Stimulated activated naive CD8-positive, alpha-beta T cell treated with anti-CD3 and anti-CD28 coated beads, Interleukin-15, Interleukin-2, amounts not matched to agents 100 ng/mL and 50 ng/mL, for 24 hours (primary cell): ENCODE results near the gene CSNK1G1.
"Not testable (repeated sequence)": the region's sequence is repeated elsewhere in the genome, so short reads cannot be mapped to it uniquely, and the experiment has no call there.

Source experiments
- H3K27ac Mint-ChIP-seq: one replicate; pipeline ENCODE4 v1.8.0; 2021; ENCODE audit warnings: mild to moderate bottlenecking, mixed read lengths
- H3K27me3 Mint-ChIP-seq: one replicate; pipeline ENCODE4 v1.8.0; 2021; ENCODE audit warnings: mixed read lengths
- H3K36me3 Mint-ChIP-seq: one replicate; pipeline ENCODE4 v1.8.0; 2021; ENCODE audit warnings: low read depth, mixed read lengths
- H3K4me1 Mint-ChIP-seq: one replicate; pipeline ENCODE4 v1.8.0; 2021; ENCODE audit warnings: low read depth, mixed read lengths
- H3K4me3 Mint-ChIP-seq: one replicate; pipeline ENCODE4 v1.8.0; 2021; ENCODE audit warnings: mild to moderate bottlenecking, mixed read lengths
- H3K9me3 Mint-ChIP-seq: one replicate; pipeline ENCODE4 v1.8.0; 2021; ENCODE audit warnings: mixed read lengths

Gene CSNK1G1

GRCh38 chr15:64122936-64123351 is 233.0 kb downstream of the CSNK1G1 start:
- Mint-ChIP-seq H3K4me3 (no peak overlapping the region), H3K9me3 (no peaks in the 10 kb centered on the region), H3K27ac (no peak overlapping the region), H3K36me3 (peaks cover 67% of the 10 kb centered on the region), H3K27me3 (no peaks in the 10 kb centered on the region), H3K4me1 (no peaks in the 10 kb centered on the region)

GRCh38 chr15:64122444-64122843 is 233.5 kb downstream of the CSNK1G1 start:
- H3K4me1 Mint-ChIP-seq = no peaks in the 10 kb centered on the region
- H3K27me3 Mint-ChIP-seq = no peaks in the 10 kb centered on the region
- H3K4me3 Mint-ChIP-seq = no peak overlapping the region
- no peak overlapping the region for H3K27ac Mint-ChIP-seq
- H3K36me3 Mint-ChIP-seq = peaks cover 65% of the 10 kb centered on the region
- H3K9me3 Mint-ChIP-seq = no peaks in the 10 kb centered on the region

- Mint-ChIP-seq H3K9me3 (no peaks in the 10 kb centered on the region), H3K27ac (no peak overlapping the region), H3K27me3 (no peaks in the 10 kb centered on the region), H3K4me3 (no peak overlapping the region), H3K4me1 (no peaks in the 10 kb centered on the region), H3K36me3 (peaks cover 65% of the 10 kb centered on the region)
Measured at GRCh38 chr15:64121614-64122013, 234.4 kb downstream of the CSNK1G1 start.

GRCh38 chr15:64120322-64120721 is 235.7 kb downstream of the CSNK1G1 start:
- H3K36me3 Mint-ChIP-seq = peaks cover 69% of the 10 kb centered on the region
- H3K4me1 Mint-ChIP-seq, H3K27ac Mint-ChIP-seq: not testable (repeated sequence)

GRCh38 chr15:64117759-64118487 is 238.1 kb downstream of the CSNK1G1 start:
- no peak overlapping the region for H3K27ac Mint-ChIP-seq
- peaks cover 67% of the 10 kb centered on the region for H3K36me3 Mint-ChIP-seq
- no peaks in the 10 kb centered on the region for H3K9me3 Mint-ChIP-seq
- H3K4me3 Mint-ChIP-seq = no peak overlapping the region
- no peaks in the 10 kb centered on the region for H3K4me1 Mint-ChIP-seq
- H3K27me3 Mint-ChIP-seq = no peaks in the 10 kb centered on the region

More at GRCh38 chr15:64120322-64120721, 235.7 kb downstream of the CSNK1G1 start:
- H3K9me3 Mint-ChIP-seq, H3K27me3 Mint-ChIP-seq, H3K4me3 Mint-ChIP-seq: not testable (repeated sequence)
